Measurements from ENCODE around the gene STRN3. TPM values are rescaled to one million over a fixed set of nuclear protein-coding genes. Genes with fewer than 3 reads are reported as not detected.

STRN3 gene
- total and polyA plus RNA-seq, 7 experiments from 2014 or later = 3.5 to 28.7 (median 24.8) TPM

GRCh38 chr14:30990770-30991169, 35.4 kb downstream of the STRN3 start:
- intact Hi-C loops (cut with micrococcal nuclease) = no loop called here
- Histone ChIP-seq H3K4me1 (ENCODE audit: control insufficient read depth in 2 of 2, insufficient read depth in 2 of 2, low read length in 2 of 2) (peaks cover 5% of the 10 kb centered on the region in 2 donors), H3K27me3 (ENCODE audit: control insufficient read depth in 2 of 2, insufficient read depth in 2 of 2, low read length in 2 of 2) (no peaks in the 10 kb centered on the region), H3K36me3 (ENCODE audit: control insufficient read depth in 2 of 3, insufficient read depth in 3 of 3, low read length in 3 of 3) (no peaks in the 10 kb centered on the region), H3K4me3 (ENCODE audit: low read length) (no peak overlapping the region), H3K27ac (ENCODE audit: low read depth, low read length) (no peak overlapping the region), H3K9me3 (ENCODE audit: control insufficient read depth in 2 of 3, low read length in 3 of 3) (no peaks in the 10 kb centered on the region)
- Mint-ChIP-seq H3K27ac (peak overlapping the region in 2 of 9 donors; percentile 6 to 34), H3K4me1 (peaks cover 13 to 69% (median 61%) of the 10 kb centered on the region in 7 donors), H3K36me3 (peaks cover 0 to 14% (median 7%) of the 10 kb centered on the region in 5 donors), H3K27me3 (no peaks in the 10 kb centered on the region), H3K4me3 (no peak overlapping the region), H3K9me3 (no peaks in the 10 kb centered on the region)
- CTCF ChIA-PET = no interaction called here
- DNase-seq (no peak), ATAC-seq (no peak)
- POLR2A ChIA-PET = no interaction called here

- H3K27ac Mint-ChIP-seq = peak overlapping the region in 5 of 9 donors; percentile 9 to 72 (median 48)
- H3K36me3 Mint-ChIP-seq = peaks cover 0 to 14% (median 12%) of the 10 kb centered on the region in 5 donors
These were observed 37.7 kb downstream of the STRN3 start for GRCh38 chr14:30988509-30988908.

GRCh38 chr14:30985796-30986195, 40.4 kb downstream of the STRN3 start:
- no peaks in the 10 kb centered on the region for H3K9me3 Mint-ChIP-seq

More at GRCh38 chr14:30988509-30988908, 37.7 kb downstream of the STRN3 start:
- H3K36me3 ChIP-seq (ENCODE audit: control insufficient read depth in 2 of 3, insufficient read depth in 3 of 3, low read length in 3 of 3) = no peaks in the 10 kb centered on the region
- Mint-ChIP-seq H3K9me3 (no peaks in the 10 kb centered on the region), H3K4me3 (no peak overlapping the region), H3K4me1 (peaks cover 6 to 59% (median 50%) of the 10 kb centered on the region in 7 donors), H3K27me3 (no peaks in the 10 kb centered on the region)
- DNase-seq (no peak), ATAC-seq (no peak)
- POLR2A ChIA-PET = no interaction called here
- peaks cover 0 to 5% of the 10 kb centered on the region in 2 donors for H3K4me1 ChIP-seq (ENCODE audit: control insufficient read depth in 2 of 2, insufficient read depth in 2 of 2, low read length in 2 of 2)
- no peak overlapping the region for H3K27ac ChIP-seq (ENCODE audit: low read depth, low read length)
- no peaks in the 10 kb centered on the region for H3K27me3 ChIP-seq (ENCODE audit: control insufficient read depth in 2 of 2, insufficient read depth in 2 of 2, low read length in 2 of 2)
- intact Hi-C loops (cut with micrococcal nuclease) = no loop called here
- H3K9me3 ChIP-seq (ENCODE audit: control insufficient read depth in 2 of 3, low read length in 3 of 3) = no peaks in the 10 kb centered on the region
- CTCF ChIA-PET = interaction anchor here (1.1 kb wide), 1 partner anchor 94 kb away, joined by 3 read pairs; no protein-coding TSS in a partner anchor
- no peak overlapping the region for H3K4me3 ChIP-seq (ENCODE audit: low read length)

GRCh38 chr14:30983858-30984257, 42.3 kb downstream of the STRN3 start:
- ATAC-seq (no peak), DNase-seq (no peak)
- no peak overlapping the region for H3K27ac Mint-ChIP-seq
- Histone ChIP-seq H3K4me3 (ENCODE audit: low read length) (no peak overlapping the region), H3K36me3 (ENCODE audit: control insufficient read depth in 2 of 3, insufficient read depth in 3 of 3, low read length in 3 of 3) (no peaks in the 10 kb centered on the region), H3K4me1 (ENCODE audit: control insufficient read depth in 2 of 2, insufficient read depth in 2 of 2, low read length in 2 of 2) (no peaks in the 10 kb centered on the region), H3K27me3 (ENCODE audit: control insufficient read depth in 2 of 2, insufficient read depth in 2 of 2, low read length in 2 of 2) (no peaks in the 10 kb centered on the region), H3K27ac (ENCODE audit: low read depth, low read length) (no peak overlapping the region), H3K9me3 (ENCODE audit: control insufficient read depth in 2 of 3, low read length in 3 of 3) (no peaks in the 10 kb centered on the region)
- no peaks in the 10 kb centered on the region for H3K27me3 Mint-ChIP-seq
- ChIA-PET POLR2A (interaction anchor here (0.5 to 1.3 kb wide), 2 partner anchors 94 to 224 kb away, joined by 3 read pairs; partner anchors contain the start of gene HECTD1), CTCF (interaction anchor here (1.8 kb wide), 1 partner anchor 99 kb away, joined by 6 read pairs; no protein-coding TSS in a partner anchor)
- no peak overlapping the region for H3K4me3 Mint-ChIP-seq
- peaks cover 7 to 41% (median 30%) of the 10 kb centered on the region in 7 donors for H3K4me1 Mint-ChIP-seq
- no peaks in the 10 kb centered on the region for H3K9me3 Mint-ChIP-seq
- peaks cover 0 to 8% (median 6%) of the 10 kb centered on the region in 5 donors for H3K36me3 Mint-ChIP-seq
- intact Hi-C loops (cut with micrococcal nuclease) = no loop called here

More at GRCh38 chr14:30985796-30986195, 40.4 kb downstream of the STRN3 start:
- DNase-seq = no peak
- H3K27me3 ChIP-seq (ENCODE audit: control insufficient read depth in 2 of 2, insufficient read depth in 2 of 2, low read length in 2 of 2) = no peaks in the 10 kb centered on the region
- no peak for ATAC-seq
- Mint-ChIP-seq H3K27ac (peak overlapping the region in 4 of 9 donors; percentile 5 to 60 (median 28)), H3K36me3 (peaks cover 0 to 14% (median 12%) of the 10 kb centered on the region in 5 donors), H3K27me3 (no peaks in the 10 kb centered on the region), H3K4me3 (no peak overlapping the region), H3K4me1 (peaks cover 2 to 47% (median 37%) of the 10 kb centered on the region in 7 donors)
- H3K4me1 ChIP-seq (ENCODE audit: control insufficient read depth in 2 of 2, insufficient read depth in 2 of 2, low read length in 2 of 2) = no peaks in the 10 kb centered on the region
- H3K27ac ChIP-seq (ENCODE audit: low read depth, low read length) = no peak overlapping the region
- no peaks in the 10 kb centered on the region for H3K9me3 ChIP-seq (ENCODE audit: control insufficient read depth in 2 of 3, low read length in 3 of 3)
- no peaks in the 10 kb centered on the region for H3K36me3 ChIP-seq (ENCODE audit: control insufficient read depth in 2 of 3, insufficient read depth in 3 of 3, low read length in 3 of 3)
- CTCF ChIA-PET = interaction anchor here (1.1 kb wide), 1 partner anchor 97 kb away, joined by 3 read pairs; no protein-coding TSS in a partner anchor
- H3K4me3 ChIP-seq (ENCODE audit: low read length) = no peak overlapping the region
- intact Hi-C loops (cut with micrococcal nuclease) = no loop called here
- POLR2A ChIA-PET = no interaction called here

GRCh38 chr14:30982533-30982932, 43.6 kb downstream of the STRN3 start:
- Mint-ChIP-seq H3K4me1 (peaks cover 6 to 40% (median 33%) of the 10 kb centered on the region in 7 donors), H3K36me3 (peaks cover 0 to 8% (median 4%) of the 10 kb centered on the region in 5 donors), H3K27ac (peak overlapping the region in 1 of 9 donors; percentile 77), H3K9me3 (no peaks in the 10 kb centered on the region), H3K4me3 (no peak overlapping the region), H3K27me3 (no peaks in the 10 kb centered on the region)
- Histone ChIP-seq H3K4me3 (ENCODE audit: low read length) (no peak overlapping the region), H3K36me3 (ENCODE audit: control insufficient read depth in 2 of 3, insufficient read depth in 3 of 3, low read length in 3 of 3) (no peaks in the 10 kb centered on the region), H3K9me3 (ENCODE audit: control insufficient read depth in 2 of 3, low read length in 3 of 3) (no peaks in the 10 kb centered on the region), H3K4me1 (ENCODE audit: control insufficient read depth in 2 of 2, insufficient read depth in 2 of 2, low read length in 2 of 2) (no peaks in the 10 kb centered on the region), H3K27ac (ENCODE audit: low read depth, low read length) (no peak overlapping the region), H3K27me3 (ENCODE audit: control insufficient read depth in 2 of 2, insufficient read depth in 2 of 2, low read length in 2 of 2) (no peaks in the 10 kb centered on the region)
- DNase-seq (no peak), ATAC-seq (no peak)
- intact Hi-C loops (cut with micrococcal nuclease) = no loop called here
- CTCF ChIA-PET = interaction anchor here (0.6 kb wide), 1 partner anchor 8 kb away, joined by 4 read pairs; no protein-coding TSS in a partner anchor
- POLR2A ChIA-PET = no interaction called here

- Histone ChIP-seq H3K4me1 (ENCODE audit: control insufficient read depth in 2 of 2, insufficient read depth in 2 of 2, low read length in 2 of 2) (no peaks in the 10 kb centered on the region), H3K36me3 (ENCODE audit: control insufficient read depth in 2 of 3, insufficient read depth in 3 of 3, low read length in 3 of 3) (no peaks in the 10 kb centered on the region), H3K9me3 (ENCODE audit: control insufficient read depth in 2 of 3, low read length in 3 of 3) (no peaks in the 10 kb centered on the region), H3K27me3 (ENCODE audit: control insufficient read depth in 2 of 2, insufficient read depth in 2 of 2, low read length in 2 of 2) (no peaks in the 10 kb centered on the region), H3K27ac (ENCODE audit: low read depth, low read length) (no peak overlapping the region), H3K4me3 (ENCODE audit: low read length) (no peak overlapping the region)
- peaks cover 7 to 40% (median 32%) of the 10 kb centered on the region in 7 donors for H3K4me1 Mint-ChIP-seq
- no peak for ATAC-seq
- peaks cover 0 to 14% (median 6%) of the 10 kb centered on the region in 5 donors for H3K36me3 Mint-ChIP-seq
- H3K4me3 Mint-ChIP-seq = no peak overlapping the region
- intact Hi-C loops (cut with micrococcal nuclease) = loop anchor here (1.0 to 2.0 kb wide), 5 partner anchors 46 to 376 kb away; partner anchors contain the start of gene STRN3 (in 2 of the 2)
- ChIA-PET POLR2A (interaction anchor here (0.7 kb wide), 1 partner anchor 43 kb away, joined by 4 read pairs; no protein-coding TSS in a partner anchor), CTCF (interaction anchor here (1.0 to 3.8 kb wide), 4 partner anchors 58 to 120 kb away, joined by 3 to 20 read pairs (median 3); no protein-coding TSS in a partner anchor)
- peaks cover 0 to 6% (median 0%) of the 10 kb centered on the region in 11 donors for H3K9me3 Mint-ChIP-seq
- H3K27ac Mint-ChIP-seq = peak overlapping the region in 7 of 9 donors; percentile 19 to 74 (median 50)
- no peaks in the 10 kb centered on the region for H3K27me3 Mint-ChIP-seq
- no peak for DNase-seq
These were observed 45.2 kb downstream of the STRN3 start for GRCh38 chr14:30980980-30981379.

Data from naive thymus-derived CD4-positive, alpha-beta T cell (primary cell).